GM18873 (cell line): Measurements from ENCODE around the gene FDPS.

Experiments
- ATAC-seq: cut with Tn5 transposase; IDR thresholded peaks from one replicate; pipeline ENCODE4 v1.9.1; 2021; ENCODE audit warnings: mild to moderate bottlenecking, moderate library complexity, moderate number of reproducible peaks; ENCODE audit not compliant: unreplicated experiment, low FRiP score

Gene FDPS

GRCh38 chr1:155339515-155340097 lies 30.9 kb downstream of the FDPS start:
- no peak for ATAC-seq

- ATAC-seq, result no peak
Measured at GRCh38 chr1:155342842-155343241, 34.2 kb downstream of the FDPS start.

GRCh38 chr1:155352631-155353030 lies 44.0 kb downstream of the FDPS start:
- ATAC-seq, result no peak

DNA sequence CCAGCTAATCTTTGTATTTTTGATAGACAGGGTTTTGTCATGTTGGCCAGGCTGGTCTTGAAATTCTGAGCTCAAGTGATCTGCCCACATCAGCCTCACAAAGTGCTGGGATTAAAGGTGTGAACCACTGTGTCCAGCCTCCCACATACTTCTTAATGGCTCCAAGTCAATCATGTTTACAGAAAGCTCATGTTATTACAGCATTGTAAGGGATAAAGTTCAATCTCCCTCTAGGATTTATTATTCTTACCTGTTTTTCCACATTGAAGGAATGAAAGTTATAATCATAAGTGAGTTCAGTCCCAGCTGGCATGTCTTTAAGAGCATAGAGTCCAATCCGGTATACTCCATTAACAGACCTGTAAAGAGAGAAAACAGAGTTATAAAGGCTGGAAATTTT lies 51.4 kb downstream of the FDPS start:
- ATAC-seq, result no peak
